SU-DHL-6 (cell line): ENCODE measurements around the gene TENT5A.

Experiments used
- H2AFZ ChIP-seq: fragments of 200-600 bp; sonication (generic); 2 replicates; pipeline ENCODE4 v1.6.1; 2014; ENCODE audit warnings: low read depth, mild to moderate bottlenecking, moderate library complexity, mixed read lengths, antibody characterized with exemption, low read length; ENCODE audit not compliant: severe bottlenecking
- H3F3A ChIP-seq: fragments of 200-600 bp; shearing (Covaris generic); 2 replicates; pipeline ENCODE4 v1.6.0; 2016; ENCODE audit warnings: antibody characterized with exemption, mild to moderate bottlenecking; ENCODE audit not compliant: insufficient read depth
- H3K27ac ChIP-seq: fragments of 200-600 bp; sonication (generic); 2 replicates; pipeline ENCODE4 v1.5.1; 2016; ENCODE audit warnings: low read depth, mild to moderate bottlenecking, low read length, moderate library complexity, mixed read lengths
- H3K27me3 ChIP-seq: fragments of 200-600 bp; sonication (generic), shearing (Covaris generic); 2 replicates; pipeline ENCODE4 v1.6.0; 2014; ENCODE audit warnings: mild to moderate bottlenecking, low read length
- H3K36me3 ChIP-seq: fragments of 200-600 bp; sonication (generic); 2 replicates; pipeline ENCODE4 v1.6.1; 2014; ENCODE audit warnings: mild to moderate bottlenecking, low read length, mixed read lengths
- H3K4me2 ChIP-seq: fragments of 300-600, 200-600 bp; shearing (Covaris generic), sonication (generic); 2 replicates; pipeline ENCODE4 v1.6.0; 2014; ENCODE audit warnings: low read length, low read depth, mild to moderate bottlenecking; ENCODE audit not compliant: poor library complexity, severe bottlenecking
- H3K4me3 ChIP-seq: fragments of 200-600 bp; sonication (generic); 2 replicates; pipeline ENCODE4 v1.5.1; 2014; ENCODE audit warnings: antibody characterized with exemption, low read length, mild to moderate bottlenecking, mixed read lengths; ENCODE audit not compliant: insufficient read depth, poor library complexity, severe bottlenecking
- H3K79me2 ChIP-seq: fragments of 200-600 bp; sonication (generic); 2 replicates; pipeline ENCODE4 v1.6.1; 2014; ENCODE audit warnings: mild to moderate bottlenecking, low read length, moderate library complexity; ENCODE audit not compliant: insufficient read depth
- H3K9ac ChIP-seq: fragments of 200-600 bp; sonication (generic); 2 replicates; pipeline ENCODE4 v1.7.0; 2014; ENCODE audit warnings: mild to moderate bottlenecking, low read length
- H3K9me2 ChIP-seq: fragments of 200-600 bp; sonication (generic); replicated peaks from 2 replicates; pipeline ENCODE4 v1.6.1; 2014; ENCODE audit warnings: low read length; ENCODE audit not compliant: insufficient read depth
- H3K9me3 ChIP-seq: fragments of 200-600 bp; sonication (generic); 2 replicates; pipeline ENCODE4 v1.6.1; 2014; ENCODE audit warnings: low read length, mixed read lengths; ENCODE audit not compliant: insufficient read depth
- H4K20me1 ChIP-seq: fragments of 200-600 bp; sonication (generic); 2 replicates; pipeline ENCODE4 v1.6.1; 2014; ENCODE audit warnings: low read depth, mild to moderate bottlenecking, antibody characterized with exemption, low read length, moderate library complexity, mixed read lengths
- CTCF ChIP-seq: fragments of 200-600 bp; sonication (generic); IDR thresholded peaks from one replicate; pipeline ENCODE4 v1.5.1; 2017; ENCODE audit warnings: antibody characterized with exemption, mild to moderate bottlenecking, low read length, moderate library complexity; ENCODE audit not compliant: insufficient read depth, poor library complexity, severe bottlenecking
- EZH2phosphoT487 ChIP-seq: fragments of 200-600 bp; sonication (generic), shearing (Covaris generic); conservative IDR thresholded peaks from 2 replicates; pipeline ENCODE4 v1.6.1; 2018; ENCODE audit warnings: mild to moderate bottlenecking, antibody characterized with exemption, low read length, moderate library complexity, mixed read lengths

TENT5A gene

GRCh38 chr6:81764531-81764930 lies 12.1 kb upstream of the TENT5A start:
- Histone ChIP-seq H3K36me3 (no peaks in the 10 kb centered on the region), H3K4me2 (no peak overlapping the region), H3K27me3 (no peaks in the 10 kb centered on the region), H4K20me1 (no peaks in the 10 kb centered on the region), H3F3A (no peaks in the 10 kb centered on the region), H3K9me2 (no peaks in the 10 kb centered on the region; the same call in 1 of the 2 replicates), H2AFZ (no peak overlapping the region), H3K9me3 (no peaks in the 10 kb centered on the region), H3K27ac (no peak overlapping the region), H3K9ac (no peak overlapping the region), H3K4me3 (no peak overlapping the region), H3K79me2 (no peaks in the 10 kb centered on the region)
- no peak for TF ChIP-seq EZH2phosphoT487
- no peak for TF ChIP-seq CTCF

- Histone ChIP-seq H3K9me2 (no peaks in the 10 kb centered on the region; the same call in 1 of the 2 replicates), H3K4me3 (no peak overlapping the region), H3K9ac (no peak overlapping the region), H3K27me3 (no peaks in the 10 kb centered on the region), H3K36me3 (no peaks in the 10 kb centered on the region), H3K4me2 (no peak overlapping the region), H3F3A (no peaks in the 10 kb centered on the region), H2AFZ (no peak overlapping the region), H4K20me1 (no peaks in the 10 kb centered on the region), H3K79me2 (no peaks in the 10 kb centered on the region), H3K27ac (no peak overlapping the region), H3K9me3 (no peaks in the 10 kb centered on the region)
- TF ChIP-seq EZH2phosphoT487 = no peak
- no peak for TF ChIP-seq CTCF
Measured at GRCh38 chr6:81763968-81764367, 11.5 kb upstream of the TENT5A start.

GRCh38 chr6:81763051-81763450 lies 10.6 kb upstream of the TENT5A start:
- Histone ChIP-seq H4K20me1 (no peaks in the 10 kb centered on the region), H3K36me3 (no peaks in the 10 kb centered on the region), H3K4me2 (no peak overlapping the region), H3K9me3 (no peaks in the 10 kb centered on the region), H3K9ac (no peak overlapping the region), H3K9me2 (no peaks in the 10 kb centered on the region), H2AFZ (no peak overlapping the region), H3F3A (no peaks in the 10 kb centered on the region), H3K79me2 (no peaks in the 10 kb centered on the region), H3K4me3 (no peak overlapping the region), H3K27ac (no peak overlapping the region), H3K27me3 (no peaks in the 10 kb centered on the region)
- TF ChIP-seq CTCF (no peak), EZH2phosphoT487 (no peak)

GRCh38 chr6:81762606-81763005 lies 10.1 kb upstream of the TENT5A start:
- Histone ChIP-seq H3K4me2 (no peak overlapping the region), H3K79me2 (no peaks in the 10 kb centered on the region), H3K9me2 (no peaks in the 10 kb centered on the region), H2AFZ (no peak overlapping the region), H3K4me3 (no peak overlapping the region), H3K36me3 (no peaks in the 10 kb centered on the region), H4K20me1 (no peaks in the 10 kb centered on the region), H3K27ac (no peak overlapping the region), H3F3A (no peaks in the 10 kb centered on the region), H3K27me3 (no peaks in the 10 kb centered on the region), H3K9me3 (no peaks in the 10 kb centered on the region), H3K9ac (no peak overlapping the region)
- TF ChIP-seq CTCF (no peak), EZH2phosphoT487 (no peak)
